HT1080 (cell line): ENCODE data around the gene SYNJ2BP. TPM values are rescaled to one million over a fixed set of nuclear protein-coding genes. Genes with fewer than 3 reads are reported as not detected.
A peak's percentile ranks its signal among the peaks of the same experiment; 100 is the strongest.
"Not testable (repeated sequence)": the region's sequence is repeated elsewhere in the genome, so short reads cannot be mapped to it uniquely, and the experiment has no call there.

Source experiments
- DNase-seq: peaks from one replicate; pipeline ENCODE4 v3.0.0-alpha.2; 2015; ENCODE audit warnings: low read depth
- polyA plus RNA-seq, 2 experiments: library from polyadenylated mRNA; depleted of rRNA; stranded (reverse); fragments of >200 nt; gene quantifications; 2 replicates each; pipeline ENCODE4 v1.2.3, GENCODE V29; 2015
- total RNA-seq: library from RNA; depleted of rRNA; stranded (reverse); fragments of >200 nt; shearing (Covaris generic); gene quantifications from 2 replicates; pipeline ENCODE4 v1.2.3, GENCODE V29; 2014; rRNA removed

SYNJ2BP gene
- 28.4 and 33.3 TPM in 2 replicates for total RNA-seq
- polyA plus RNA-seq (2015; cell fraction: cytosol; rRNA removed), result 24.4 and 28.1 TPM in 2 replicates
- 24.5 and 27.6 TPM in 2 replicates for polyA plus RNA-seq (2015; cell fraction: nucleus; rRNA removed)

GRCh38 chr14:70416725-70417349, at the start of gene SYNJ2BP:
TSS of gene SYNJ2BP (minus strand) at chr14:70417090. CDS start at chr14:70416963, 127 bp downstream.
- DNase-seq, result peak; percentile 83

- no peak for DNase-seq
Observed at GRCh38 chr14:70454731-70455130, 37.8 kb upstream of the SYNJ2BP start.

DNA sequence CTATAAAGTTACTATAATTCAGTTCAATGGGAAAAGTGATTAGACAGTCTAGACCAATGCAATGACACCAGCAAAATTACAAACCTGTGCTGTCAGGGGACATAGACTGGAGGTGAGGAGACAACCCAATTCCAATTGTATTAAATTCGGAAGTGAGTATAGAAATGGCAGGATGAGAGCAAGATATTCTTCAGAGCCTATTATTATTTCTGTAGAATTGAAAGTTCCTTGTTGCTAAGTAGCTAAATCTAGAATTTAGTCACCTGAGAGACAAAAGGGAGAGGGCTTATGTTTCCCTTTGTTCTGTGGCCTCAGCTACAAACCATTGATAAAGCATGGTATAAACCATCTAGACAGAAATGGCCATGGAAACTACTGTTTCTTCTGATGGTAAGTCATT, 35.0 kb upstream of the SYNJ2BP start, which contains the start of gene ADAM21:
ADAM21 (plus strand) TSS at position 301 of the 400 bp plus-strand sequence. CDS start 5,326 bp downstream, outside the sequence.
- DNase-seq, result no peak

DNA sequence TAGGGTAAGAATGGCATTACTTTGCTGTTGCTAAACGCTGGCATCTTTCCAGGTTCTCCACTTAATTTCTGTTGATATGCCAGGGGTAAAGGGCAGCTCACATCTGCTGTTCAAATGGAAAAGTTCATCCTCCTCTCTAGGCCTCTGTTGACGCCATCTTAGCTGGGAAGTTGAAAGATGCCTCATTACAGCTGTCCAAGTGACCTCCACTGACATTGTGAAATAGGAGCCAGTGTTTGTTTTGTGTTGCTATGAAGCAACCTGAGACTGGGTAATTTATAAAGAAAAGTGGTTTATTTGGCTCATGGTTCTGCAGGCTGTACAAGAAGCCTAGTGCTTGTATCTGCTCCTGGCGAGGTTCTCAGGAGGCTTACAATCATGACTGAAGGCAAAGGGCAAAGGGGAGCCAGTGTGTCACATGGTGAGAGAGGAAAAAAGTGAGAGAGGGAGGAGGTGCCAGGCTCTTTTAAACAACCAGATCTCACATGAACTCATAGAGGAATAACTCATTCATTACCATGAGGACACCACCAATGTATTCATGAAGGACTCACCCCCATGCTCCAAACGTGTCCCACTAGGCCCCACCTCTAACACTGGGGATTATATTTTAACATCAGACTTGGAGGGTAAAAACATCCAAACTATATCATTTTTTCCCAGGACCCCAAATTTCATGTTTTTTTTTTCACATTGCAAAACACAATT, 31.9 kb upstream of the SYNJ2BP start:
- DNase-seq, result peak; percentile 48

GRCh38 chr14:70442750-70443149, 25.9 kb upstream of the SYNJ2BP start:
- DNase-seq, result no peak

DNA sequence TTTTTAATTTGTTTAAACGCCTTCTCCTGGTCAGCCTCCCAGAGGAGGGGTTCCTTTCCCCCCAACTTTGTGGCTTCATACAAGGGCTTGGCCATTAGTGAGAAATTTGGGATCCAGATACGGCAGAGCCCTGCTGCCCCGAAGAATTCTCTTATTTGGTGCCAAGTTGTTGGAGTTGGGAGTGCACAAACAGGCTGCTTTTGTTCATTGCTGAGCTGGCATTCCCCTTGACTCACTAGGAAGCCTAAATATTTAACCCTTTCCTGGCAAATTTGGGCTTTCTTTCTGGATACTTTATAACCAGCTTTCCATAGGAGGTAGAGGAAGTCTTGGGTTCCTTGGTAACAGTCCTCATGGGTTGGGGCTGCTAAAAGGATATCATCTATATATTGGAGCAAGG, 24.8 kb upstream of the SYNJ2BP start:
- DNase-seq, result no peak

- no peak for DNase-seq
Observed at GRCh38 chr14:70436867-70437266, 20.0 kb upstream of the SYNJ2BP start.

DNA sequence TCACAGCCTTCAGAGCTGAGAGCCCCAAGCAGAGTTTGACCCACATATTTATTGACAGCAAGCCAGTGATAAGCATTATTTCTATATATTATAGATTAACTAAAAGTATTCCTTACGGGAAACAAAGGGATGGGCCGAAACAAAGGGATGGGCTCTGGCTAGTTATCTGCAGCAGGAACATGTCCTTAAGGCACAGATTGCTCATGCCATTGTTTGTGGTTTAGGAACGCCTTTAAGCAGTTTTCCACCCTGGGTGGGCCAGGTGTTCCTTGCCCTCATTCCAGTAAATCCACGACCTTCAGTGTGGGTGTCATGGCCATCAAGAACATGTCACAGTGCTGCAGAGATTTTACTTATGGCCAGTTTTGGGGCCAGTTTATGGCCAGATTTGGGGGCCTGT, 9.7 kb upstream of the SYNJ2BP start:
- DNase-seq, result not testable (repeated sequence)

DNA sequence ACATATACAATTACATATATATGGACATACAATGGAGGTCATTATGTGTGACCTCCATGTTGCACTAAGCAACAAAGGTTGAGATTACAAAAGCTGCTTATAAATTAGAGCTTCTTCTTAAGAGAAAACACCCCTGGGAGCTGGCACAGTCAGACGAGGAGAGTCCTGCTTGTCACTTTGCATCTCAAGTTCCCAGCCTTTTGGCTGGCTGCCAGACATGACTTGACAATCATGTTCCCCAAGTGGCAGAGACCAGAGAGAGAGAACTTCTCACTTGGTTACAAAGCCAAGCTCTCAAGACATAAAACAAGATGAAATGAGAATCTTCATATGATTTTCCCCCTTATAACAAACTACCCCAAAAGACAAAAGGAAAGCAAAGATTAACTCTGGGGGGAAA, 8.5 kb upstream of the SYNJ2BP start:
- no peak for DNase-seq

GRCh38 chr14:70422538-70422937, 5.6 kb upstream of the SYNJ2BP start:
- DNase-seq, result no peak

GRCh38 chr14:70419270-70419931, 2.5 kb upstream of the SYNJ2BP start:
- not testable (repeated sequence) for DNase-seq

DNA sequence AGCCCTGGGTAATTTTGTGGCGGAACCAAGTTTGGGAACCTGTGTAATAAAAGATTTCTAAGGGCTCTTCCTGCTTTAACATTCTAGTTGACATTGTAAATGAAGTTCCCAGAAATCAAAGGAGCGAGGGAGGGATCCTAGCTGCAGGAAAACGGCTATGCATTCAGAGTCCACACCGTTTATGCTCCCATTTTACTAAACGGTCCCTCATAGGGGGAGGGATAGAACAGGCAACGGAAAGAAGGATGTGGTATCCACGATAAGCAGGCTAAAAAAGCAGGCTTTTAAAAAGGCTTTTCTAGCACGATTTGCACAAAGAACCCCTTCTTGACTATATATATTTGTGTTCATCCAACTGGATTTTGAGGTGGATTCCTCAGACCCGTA, 559 bp downstream of the SYNJ2BP start:
- peak; percentile 9 for DNase-seq

- DNase-seq, result no peak
Observed at GRCh38 chr14:70415788-70416187, 1.1 kb downstream of the SYNJ2BP start.

DNA sequence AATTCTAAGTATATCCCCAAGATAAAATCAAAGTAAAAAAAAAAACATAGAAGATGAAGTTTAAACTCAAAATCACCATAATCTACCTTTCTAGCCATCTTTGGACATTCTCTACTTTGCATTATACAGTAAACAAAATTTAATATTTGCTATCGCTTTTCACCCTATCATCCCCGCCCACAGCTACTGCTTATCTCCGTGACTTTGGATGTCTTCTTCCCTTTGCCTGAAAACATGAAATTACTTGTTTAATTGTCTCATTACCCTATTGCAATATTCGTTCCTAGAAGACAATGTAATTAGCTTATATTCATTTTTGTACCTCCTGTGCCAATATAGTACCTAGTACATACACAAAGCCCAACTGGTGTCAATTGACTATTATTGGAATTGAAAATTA, 9.3 kb downstream of the SYNJ2BP start:
- DNase-seq, result no peak

- DNase-seq, result not testable (repeated sequence)
Observed at GRCh38 chr14:70406216-70406615, 10.7 kb downstream of the SYNJ2BP start.

DNA sequence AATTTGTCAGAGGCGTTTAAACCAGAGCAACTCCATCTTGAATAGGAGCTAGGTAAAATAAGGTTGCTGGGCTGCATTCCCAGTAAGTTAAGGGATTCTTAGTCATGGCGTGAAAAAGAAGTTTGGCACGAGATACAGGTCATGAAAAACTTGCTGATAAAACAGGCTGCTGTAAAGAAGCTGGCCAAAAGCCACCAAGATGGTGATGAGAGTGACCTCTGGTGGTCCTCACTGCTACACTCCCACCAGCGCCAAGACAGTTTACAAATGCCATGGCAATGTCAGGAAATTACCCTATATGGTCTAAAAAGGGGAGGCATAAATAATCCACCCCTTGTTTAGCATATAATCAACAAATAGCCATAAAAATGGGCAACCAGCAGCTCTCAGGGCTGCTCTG, 13.6 kb downstream of the SYNJ2BP start:
- not testable (repeated sequence) for DNase-seq

- no peak for DNase-seq
Observed at GRCh38 chr14:70401643-70402042, 15.2 kb downstream of the SYNJ2BP start.

- no peak for DNase-seq
Observed at GRCh38 chr14:70398706-70399431, 18.0 kb downstream of the SYNJ2BP start.

DNA sequence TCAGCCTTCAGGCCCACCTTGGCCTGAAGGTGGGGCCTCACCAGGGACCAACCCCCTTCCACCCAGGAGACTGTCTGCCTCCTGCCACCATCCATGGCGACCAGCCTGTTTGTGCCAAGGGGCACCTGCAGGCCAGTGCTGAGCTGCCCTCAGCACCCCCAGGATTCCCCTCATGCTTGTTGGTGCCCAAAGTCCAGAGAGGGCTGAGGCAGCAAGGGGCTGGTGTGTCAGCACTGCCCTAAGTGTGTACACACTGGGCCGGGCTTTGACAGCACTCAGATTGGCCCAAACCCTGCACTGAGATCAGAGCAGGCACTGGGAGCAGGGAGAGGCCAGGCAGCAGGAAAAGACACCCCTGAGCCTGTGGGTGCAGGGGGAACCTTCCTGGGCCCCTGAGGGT, 18.6 kb downstream of the SYNJ2BP start:
- no peak for DNase-seq

DNA sequence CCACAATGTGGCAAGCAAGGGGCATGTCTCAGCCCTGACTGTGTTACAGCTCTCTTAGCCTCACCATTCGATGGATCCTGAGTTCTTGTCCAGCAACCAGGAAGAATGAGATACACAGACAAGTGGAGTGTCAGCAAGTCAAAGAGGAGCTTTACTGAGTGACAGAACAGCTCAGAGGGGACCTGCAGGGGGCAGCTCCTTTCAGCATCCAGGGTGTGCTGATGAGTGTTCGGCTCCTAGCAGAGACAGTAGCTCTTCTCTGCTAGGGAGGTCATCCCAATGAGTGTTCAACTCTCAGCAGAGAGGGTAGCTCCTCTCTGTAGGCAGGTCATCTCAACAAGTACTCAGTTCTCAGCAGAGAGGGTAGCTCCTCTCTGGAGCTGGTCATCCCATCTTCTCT, 19.1 kb downstream of the SYNJ2BP start:
- no peak for DNase-seq

DNA sequence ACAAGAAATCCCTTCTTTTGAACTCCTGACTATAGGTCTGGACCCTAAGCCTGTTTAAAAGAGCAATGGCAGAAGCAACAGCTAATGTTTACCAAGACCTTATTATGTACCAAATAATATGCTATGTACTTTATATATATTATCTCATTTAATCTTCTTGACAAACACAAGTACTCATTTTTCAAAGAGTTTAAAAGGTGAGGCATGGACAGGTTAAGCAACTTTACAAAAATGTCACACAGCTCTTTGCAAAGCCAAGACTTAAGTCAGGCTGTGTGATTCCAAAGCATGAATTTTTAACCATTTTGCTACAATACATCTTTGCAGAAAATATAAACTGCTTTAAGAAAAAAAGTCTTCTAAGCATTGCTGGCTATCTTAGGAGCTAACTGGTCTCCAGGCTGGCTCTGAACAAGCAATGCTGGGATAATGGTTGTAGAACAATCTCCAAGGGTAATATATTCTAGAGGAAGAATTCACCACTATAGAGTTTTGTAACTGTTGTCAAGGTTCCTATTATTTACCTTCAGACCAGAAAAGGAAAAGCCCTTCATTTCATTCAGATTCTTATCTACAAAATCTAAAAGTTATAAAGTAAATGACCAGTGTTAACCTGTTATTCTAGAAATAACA, 22.1 kb downstream of the SYNJ2BP start:
- no peak for DNase-seq
